Stromal cell of bone marrow (primary cell): ENCODE data around the gene URB1.

Source experiments
- DNase-seq: peaks from one replicate; pipeline ENCODE4 v3.0.0-alpha.2; 2012; ENCODE audit warnings: low read depth

Gene URB1

GRCh38 chr21:32340863-32341848 is 51.7 kb downstream of the URB1 start:
- DNase-seq, result no peak

DNA sequence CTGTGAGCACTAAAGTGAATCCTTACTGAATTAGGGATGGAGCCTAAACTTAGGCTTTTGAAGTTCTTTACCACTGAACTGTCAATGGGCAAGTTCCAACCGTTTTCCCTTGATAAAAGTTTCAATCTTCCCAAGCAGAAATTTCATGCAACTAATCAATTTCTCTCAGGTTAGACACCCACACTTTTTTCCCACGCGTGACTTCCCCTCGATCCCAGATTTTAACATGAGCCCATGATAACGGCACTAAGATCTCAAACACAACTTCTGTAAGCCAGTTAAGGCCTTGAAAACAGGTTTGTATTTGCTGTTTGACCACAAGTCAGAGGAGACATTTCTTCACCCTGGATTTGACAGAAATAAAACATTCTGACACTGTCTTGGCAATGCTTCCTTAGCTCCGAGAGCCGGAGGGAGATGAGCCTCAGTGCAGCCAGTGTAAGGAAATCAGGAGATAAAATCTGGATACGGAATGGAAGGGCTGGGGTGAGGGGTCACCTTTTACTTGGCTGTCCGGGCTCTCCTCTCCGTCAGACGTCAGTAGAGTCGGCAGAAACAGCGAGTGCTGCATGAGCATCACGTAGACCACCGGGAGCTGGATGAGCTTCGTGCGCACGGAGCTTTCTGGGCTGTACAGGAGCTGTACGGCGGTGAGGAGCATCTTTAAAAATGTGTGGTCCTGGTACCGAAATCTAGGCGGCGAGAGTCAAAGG is 54.4 kb downstream of the URB1 start:
- no peak for DNase-seq

DNA sequence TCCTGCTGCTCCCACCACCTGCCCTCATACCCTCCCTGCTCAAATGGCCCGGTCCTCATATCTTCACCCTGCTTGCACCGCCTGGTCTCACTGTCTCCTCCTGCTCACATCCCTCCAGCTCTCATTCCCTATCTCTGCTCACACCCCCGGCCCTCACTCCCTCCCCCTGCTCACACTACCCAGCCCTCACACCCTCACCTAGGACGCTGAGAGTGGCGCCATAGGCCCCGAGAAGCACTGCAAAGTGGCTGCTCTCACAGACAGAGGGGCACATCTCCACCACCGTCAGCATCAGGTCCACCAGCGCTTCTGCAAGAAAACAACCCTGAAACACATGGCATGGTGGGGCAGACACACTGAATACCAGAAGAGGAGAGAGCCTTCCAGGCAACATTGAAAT is 55.6 kb downstream of the URB1 start:
- DNase-seq, result no peak

GRCh38 chr21:32336711-32337110 is 56.1 kb downstream of the URB1 start:
- peak; percentile 13 for DNase-seq

GRCh38 chr21:32335601-32336575 is 56.9 kb downstream of the URB1 start:
- DNase-seq, result no peak

DNA sequence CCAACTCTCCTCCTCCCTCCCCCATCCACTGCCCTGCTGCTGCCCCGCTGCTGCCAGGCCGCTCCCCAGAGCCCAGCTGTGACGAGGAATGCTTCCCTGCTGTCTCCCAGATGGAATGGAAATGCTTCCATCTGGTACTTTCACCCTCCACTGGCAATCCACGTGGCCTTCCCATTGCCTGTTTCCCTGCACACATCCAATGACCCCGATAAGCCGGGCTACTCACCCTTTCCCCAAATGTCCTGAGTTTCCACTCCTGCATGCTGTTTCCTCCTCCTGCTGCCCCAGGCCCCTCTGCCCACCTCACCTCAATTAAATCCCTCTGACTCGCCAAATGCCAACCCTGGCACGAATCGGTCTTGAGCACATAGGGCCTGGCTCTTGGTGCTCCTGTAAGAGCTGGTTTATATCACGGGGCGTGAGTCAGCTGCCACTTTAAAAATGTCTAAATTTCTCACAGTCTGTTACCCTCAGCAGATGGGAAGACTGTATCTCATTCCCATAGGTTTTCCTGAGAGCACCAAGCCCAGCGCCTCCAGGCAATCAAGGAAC is 57.8 kb downstream of the URB1 start:
- no peak for DNase-seq

- no peak for DNase-seq
These were observed 58.7 kb downstream of the URB1 start for GRCh38 chr21:32333953-32334673.

- DNase-seq, result no peak
These were observed 60.3 kb downstream of the URB1 start for GRCh38 chr21:32332463-32332951.

DNA sequence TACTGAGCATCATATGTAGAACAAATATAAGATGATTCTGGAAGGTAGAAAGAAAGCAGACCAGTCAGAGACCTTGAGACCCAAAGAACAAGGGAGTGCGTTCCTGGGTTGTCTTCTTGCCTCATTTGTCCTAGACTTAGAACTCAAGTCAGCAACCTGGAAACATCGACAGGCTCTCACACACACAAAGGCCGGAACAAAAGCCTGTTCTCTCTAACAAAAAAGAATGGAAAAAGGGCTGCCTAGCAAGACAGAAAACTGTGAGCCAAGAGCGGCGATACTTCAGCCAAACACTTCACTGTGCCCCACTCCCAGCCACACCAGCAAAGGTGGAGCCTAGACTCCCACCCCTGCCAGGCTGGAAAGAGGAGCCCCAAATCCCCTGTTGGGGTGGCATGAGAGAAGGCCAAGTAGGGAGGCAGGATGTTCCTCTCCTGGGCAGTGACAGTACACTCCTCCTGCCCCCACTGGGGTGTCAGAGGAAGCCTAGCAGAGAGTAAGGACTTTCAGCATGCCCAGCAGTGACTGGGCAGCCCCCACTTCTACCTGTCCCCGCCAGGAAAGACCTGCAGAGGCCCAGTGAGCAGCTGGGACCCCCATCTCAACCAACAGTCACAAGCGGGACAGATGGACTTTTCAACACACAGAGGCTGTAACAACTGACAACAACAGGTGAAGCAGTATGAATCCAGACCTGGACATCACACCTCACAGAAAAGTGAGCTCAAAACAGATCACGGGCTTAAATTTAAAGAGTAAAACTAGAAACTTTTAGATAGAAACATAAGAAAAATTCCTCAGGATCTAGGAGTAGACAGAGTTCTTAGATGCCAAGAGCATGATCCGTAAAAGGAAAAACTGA is 61.1 kb downstream of the URB1 start:
- no peak for DNase-seq

DNA sequence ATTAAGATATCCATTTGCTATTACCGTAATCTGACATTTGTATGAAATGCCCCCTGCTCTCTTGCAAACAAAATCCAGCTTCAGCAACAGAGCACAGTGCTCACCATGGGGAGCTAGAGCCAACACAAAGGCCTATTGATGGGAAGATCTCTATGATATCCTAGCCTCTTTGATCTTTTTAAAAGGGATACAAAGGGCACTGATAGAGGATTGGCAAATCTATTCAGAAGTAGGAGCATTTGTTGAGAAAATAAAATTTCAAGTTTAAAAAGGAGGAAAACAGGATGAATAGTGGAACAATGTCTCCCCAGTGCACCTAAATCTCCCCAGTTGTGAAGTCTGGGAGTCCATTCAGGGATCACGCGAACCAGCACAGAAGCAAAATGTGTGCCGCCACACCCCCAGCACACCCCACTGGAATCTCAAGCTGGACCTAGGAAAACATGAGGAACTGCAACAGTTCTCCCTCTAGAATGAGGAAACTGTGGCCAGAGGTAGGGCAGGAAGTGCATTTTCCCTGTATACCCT is 62.0 kb downstream of the URB1 start:
- no peak for DNase-seq

GRCh38 chr21:32329776-32330175 is 63.0 kb downstream of the URB1 start:
- peak; percentile 22 for DNase-seq

DNA sequence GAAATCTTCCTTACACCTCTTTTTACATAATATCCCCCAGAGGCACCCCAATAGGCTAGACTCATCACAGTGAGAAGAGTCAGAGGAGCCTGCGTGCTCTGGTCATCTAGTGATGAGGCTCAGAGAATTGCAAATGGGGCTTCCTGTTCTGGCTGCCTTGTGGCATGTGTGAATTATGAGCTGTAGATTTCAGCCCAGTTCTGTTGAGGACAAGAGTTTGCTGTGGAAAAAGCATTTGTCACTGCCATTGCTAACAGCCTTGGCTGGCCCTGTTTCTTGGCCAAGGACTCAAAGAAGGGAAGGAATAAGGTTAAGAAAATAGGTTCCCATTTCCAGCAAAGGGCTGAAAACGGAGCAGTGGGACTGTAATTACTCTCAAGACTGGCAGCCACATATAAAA is 63.5 kb downstream of the URB1 start:
- peak; percentile 65 for DNase-seq

- peak; percentile 44 for DNase-seq
These were observed 64.2 kb downstream of the URB1 start for GRCh38 chr21:32328595-32328994.

- no peak for DNase-seq
These were observed 67.1 kb downstream of the URB1 start for GRCh38 chr21:32325706-32326105.

DNA sequence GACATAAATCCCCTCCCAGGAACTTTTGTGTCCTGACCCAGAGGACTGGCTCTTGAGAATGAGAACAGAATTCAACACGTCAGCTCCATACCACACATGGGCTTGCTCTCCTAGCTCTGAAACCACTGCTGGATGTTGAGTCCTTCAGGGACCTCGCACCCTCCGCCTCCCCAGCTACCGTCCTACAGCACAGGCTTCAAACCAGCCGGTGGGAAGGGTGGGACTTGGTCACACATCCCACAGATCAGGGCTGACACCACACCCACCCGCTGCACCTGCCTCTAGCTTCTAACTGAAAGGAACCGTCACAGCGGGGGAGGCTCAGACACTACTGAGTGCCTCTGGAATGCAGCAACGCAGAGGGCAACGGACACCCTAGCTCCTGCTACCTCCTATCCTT is 70.1 kb downstream of the URB1 start:
- DNase-seq, result no peak

- DNase-seq, result no peak
These were observed 70.7 kb downstream of the URB1 start for GRCh38 chr21:32322103-32322502.

- no peak for DNase-seq
These were observed 71.3 kb downstream of the URB1 start for GRCh38 chr21:32321480-32321879.

DNA sequence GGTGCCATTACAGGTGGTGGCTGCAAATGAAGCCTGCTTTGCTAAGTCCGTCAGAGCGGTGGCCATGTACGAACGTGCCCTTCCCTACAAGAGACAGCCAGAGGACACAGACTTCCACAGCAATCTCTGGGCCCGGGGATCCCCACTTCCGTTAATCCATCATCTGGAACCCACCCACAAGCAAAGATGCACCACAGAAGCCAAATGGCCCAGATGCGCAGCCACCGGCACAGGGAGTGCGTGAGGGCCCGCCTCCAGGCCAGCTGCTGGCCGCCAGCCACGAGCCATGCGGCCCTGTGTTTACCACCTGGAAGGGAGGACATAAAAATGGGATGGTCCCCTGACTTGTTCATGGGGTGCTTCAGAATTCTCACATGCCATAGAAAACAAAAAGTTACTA is 72.1 kb downstream of the URB1 start:
- DNase-seq, result no peak

DNA sequence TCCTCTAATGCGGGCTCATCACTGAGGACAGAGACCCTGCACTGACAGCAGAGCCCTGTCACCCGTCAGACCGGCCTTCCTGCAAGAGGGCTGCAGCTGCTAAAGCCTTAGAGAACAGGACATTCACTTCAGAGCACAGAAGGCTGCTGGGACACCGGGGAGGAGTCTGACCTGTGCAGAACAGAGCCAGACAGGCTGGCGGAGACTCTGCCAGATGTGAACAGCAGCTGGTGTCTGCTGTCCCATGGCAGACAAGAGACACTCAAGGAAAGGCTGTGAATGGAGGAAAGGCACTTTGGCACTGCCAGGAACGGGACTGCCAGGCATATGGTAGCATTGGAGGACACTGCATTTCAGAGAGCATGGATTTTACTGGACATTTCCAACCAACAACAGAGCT is 72.8 kb downstream of the URB1 start:
- no peak for DNase-seq

DNA sequence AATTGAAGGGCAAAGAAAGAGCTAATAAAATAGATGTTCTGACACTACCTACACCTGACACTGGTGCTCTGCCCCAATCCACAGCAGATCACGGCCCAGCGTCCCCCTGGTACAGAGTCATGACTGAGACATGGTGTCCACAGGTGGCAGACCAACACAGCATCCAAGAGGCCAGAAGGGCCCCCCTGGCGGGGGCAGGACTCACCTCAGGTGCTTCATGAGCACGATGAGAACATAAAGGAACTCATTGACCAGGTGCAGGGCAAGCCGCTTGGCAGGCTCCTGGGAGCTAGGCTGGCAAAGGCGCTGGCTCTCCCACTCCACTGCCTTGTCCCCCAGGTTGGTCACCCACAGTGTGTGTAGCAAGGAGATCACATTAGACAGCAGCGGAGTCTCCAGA is 73.8 kb downstream of the URB1 start:
- DNase-seq, result no peak
